ENCODE results near the gene WWP2. TPM values are rescaled to one million over a fixed set of nuclear protein-coding genes. Genes with fewer than 3 reads are reported as not detected.

The WWP2 gene
- polyA plus RNA-seq, 3 donors, result 29.6 to 54.4 (median 46.0) TPM

GRCh38 chr16:69796285-69797118, 34.4 kb downstream of the WWP2 start:
- Histone ChIP-seq H2AFZ (ENCODE audit: insufficient read depth, low read depth, low read length, poor library complexity, severe bottlenecking) (no peak overlapping the region), H3K4me3 (replicated peaks in 1 of 3; ENCODE audit: low read depth in 2 of 3, low read length in 3 of 3) (no peak overlapping the region), H4K20me1 (ENCODE audit: insufficient read depth, low read length) (peaks cover 66% of the 10 kb centered on the region), H3K4me2 (replicated peaks; ENCODE audit: extremely low read depth, low read length, poor library complexity, severe bottlenecking) (no peak overlapping the region), H3K4me1 (ENCODE audit: control insufficient read depth in 1 of 2, insufficient read depth in 2 of 2, low read length in 2 of 2) (no peaks in the 10 kb centered on the region), H3K27ac (ENCODE audit: low read depth in 1 of 2, low read length in 2 of 2) (no peak overlapping the region), H3K9me3 (replicated peaks in 1 of 2; ENCODE audit: control insufficient read depth in 1 of 2, insufficient read depth in 1 of 2, low read length in 2 of 2) (no peaks in the 10 kb centered on the region), H3K27me3 (ENCODE audit: control insufficient read depth in 2 of 2, insufficient read depth in 2 of 2, low read length in 2 of 2) (no peaks in the 10 kb centered on the region), H3K9ac (ENCODE audit: insufficient read depth, low read length, poor library complexity, severe bottlenecking) (no peak overlapping the region), H3K79me2 (ENCODE audit: insufficient read depth, low read length) (peaks cover 25% of the 10 kb centered on the region), H3K36me3 (replicated peaks in 1 of 2; ENCODE audit: control insufficient read depth in 1 of 2, insufficient read depth in 2 of 2, low read length in 2 of 2) (peaks cover 53 to 84% of the 10 kb centered on the region in 2 donors)
- peak; percentile 85 for TF ChIP-seq CTCF (IDR thresholded peaks at IDR 0.05)
- peaks cover 48 to 74% of the 10 kb centered on the region in 2 donors for H3K36me3 Mint-ChIP-seq
- intact Hi-C loops (cut with micrococcal nuclease), result no loop called here
- peaks cover 2% of the 10 kb centered on the region for H3K4me1 Mint-ChIP-seq
- DNase-seq, result peak; percentile 10 to 32 (median 25)
- no peak overlapping the region for H3K27ac Mint-ChIP-seq
- WGBS (ENCODE audit: insufficient coverage), result 83% methylated on average over 18 of the region's 19 CpGs
- peaks cover 0 to under 1% (median 0%) of the 10 kb centered on the region in 7 donors for H3K9me3 Mint-ChIP-seq
- H3K27me3 Mint-ChIP-seq (ENCODE audit: low read depth in 3 of 3), result peaks cover 0 to 2% (median 0%) of the 10 kb centered on the region in 3 donors
- no peak overlapping the region for H3K4me3 Mint-ChIP-seq

- H3K9ac ChIP-seq (ENCODE audit: insufficient read depth, low read length, poor library complexity, severe bottlenecking), result no peak overlapping the region
- H3K79me2 ChIP-seq (ENCODE audit: insufficient read depth, low read length), result peaks cover 13% of the 10 kb centered on the region
- H3K4me2 ChIP-seq (replicated peaks; ENCODE audit: extremely low read depth, low read length, poor library complexity, severe bottlenecking), result no peak overlapping the region
- Mint-ChIP-seq H3K27ac (no peak overlapping the region), H3K36me3 (peaks cover 52 to 74% of the 10 kb centered on the region in 2 donors), H3K4me1 (no peaks in the 10 kb centered on the region), H3K27me3 (ENCODE audit: low read depth in 3 of 3) (peaks cover 0 to 2% (median 0%) of the 10 kb centered on the region in 3 donors), H3K9me3 (no peaks in the 10 kb centered on the region), H3K4me3 (no peak overlapping the region)
- H3K4me3 ChIP-seq (replicated peaks in 1 of 3; ENCODE audit: low read depth in 2 of 3, low read length in 3 of 3), result no peak overlapping the region
- intact Hi-C loops (cut with micrococcal nuclease), result no loop called here
- no peak overlapping the region for H2AFZ ChIP-seq (ENCODE audit: insufficient read depth, low read depth, low read length, poor library complexity, severe bottlenecking)
- peaks cover 55 to 84% of the 10 kb centered on the region in 2 donors for H3K36me3 ChIP-seq (replicated peaks in 1 of 2; ENCODE audit: control insufficient read depth in 1 of 2, insufficient read depth in 2 of 2, low read length in 2 of 2)
- no peak for DNase-seq
- peaks cover 47% of the 10 kb centered on the region for H4K20me1 ChIP-seq (ENCODE audit: insufficient read depth, low read length)
- H3K4me1 ChIP-seq (ENCODE audit: control insufficient read depth in 1 of 2, insufficient read depth in 2 of 2, low read length in 2 of 2), result no peaks in the 10 kb centered on the region
- no peak overlapping the region for H3K27ac ChIP-seq (ENCODE audit: low read depth in 1 of 2, low read length in 2 of 2)
- H3K9me3 ChIP-seq (replicated peaks in 1 of 2; ENCODE audit: control insufficient read depth in 1 of 2, insufficient read depth in 1 of 2, low read length in 2 of 2), result no peaks in the 10 kb centered on the region
- TF ChIP-seq CTCF (IDR thresholded peaks at IDR 0.05), result no peak
- 100% methylated on average over 7 of the region's 8 CpGs for WGBS (ENCODE audit: insufficient coverage)
- H3K27me3 ChIP-seq (ENCODE audit: control insufficient read depth in 2 of 2, insufficient read depth in 2 of 2, low read length in 2 of 2), result no peaks in the 10 kb centered on the region
These were observed 36.3 kb downstream of the WWP2 start for GRCh38 chr16:69798466-69798865.
